Stimulated activated CD8-positive, alpha-beta memory T cell treated with anti-CD3 and anti-CD28 coated beads, Interleukin-15, amount 100 ng/mL, for 24 hours (primary cell): ENCODE data around the gene ID2.

Experiments used
- DNase-seq: peaks from one replicate; pipeline ENCODE4 v3.0.0-alpha.2; 2020; ENCODE audit warnings: low read depth

Gene ID2

DNA sequence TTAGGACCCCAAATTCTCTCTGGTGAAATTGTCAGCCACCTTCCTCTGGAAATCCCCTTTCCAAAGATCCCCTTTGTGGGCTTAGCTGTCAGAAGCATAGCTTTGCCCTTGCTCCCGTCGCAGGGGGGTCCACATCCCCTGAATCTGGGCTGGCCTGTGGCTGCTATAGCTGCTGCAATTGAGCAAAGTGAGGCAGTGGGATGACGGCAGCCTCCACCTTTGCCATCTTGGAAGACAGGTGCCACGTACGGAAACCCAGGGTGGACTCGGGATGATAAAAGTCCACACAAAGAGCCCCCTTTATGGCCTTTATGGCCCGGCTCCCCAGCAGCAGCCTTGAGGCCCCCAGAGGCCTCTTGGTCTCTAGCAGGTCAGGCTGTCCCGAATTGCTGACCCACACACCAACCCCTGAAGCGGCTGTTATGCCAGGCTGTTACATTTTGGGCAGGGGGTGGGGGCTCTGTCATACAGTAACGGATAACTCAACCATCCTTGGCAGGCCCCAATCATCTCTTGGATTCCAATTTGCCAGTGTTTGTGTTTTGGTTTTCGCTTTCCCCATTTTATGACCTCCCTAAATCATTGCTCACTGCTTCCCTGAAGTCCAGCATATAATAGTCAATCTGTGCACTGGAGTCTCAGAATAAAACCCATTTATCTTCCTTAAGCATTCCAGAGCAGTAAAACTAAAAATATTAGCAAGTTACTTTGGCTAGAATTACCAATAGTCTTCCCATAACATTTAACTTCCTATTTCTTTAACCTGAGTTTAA lies 33.2 kb upstream of the ID2 start:
- no peak for DNase-seq

DNA sequence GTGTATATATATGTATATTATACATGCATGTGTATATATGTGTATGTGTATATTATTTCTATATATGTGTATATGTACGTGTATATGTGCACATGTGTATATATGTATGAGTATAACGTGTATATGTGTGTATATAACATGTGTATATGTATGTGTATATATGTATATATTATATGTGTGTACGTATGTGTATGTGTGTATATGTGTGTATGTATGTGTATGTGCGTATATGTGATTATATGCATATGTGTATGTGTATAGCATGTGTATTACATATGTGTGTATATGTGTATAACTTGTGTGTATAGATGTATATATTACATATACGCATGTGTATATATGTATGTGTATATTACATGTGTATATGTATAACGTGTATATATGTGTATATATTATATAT lies 32.1 kb upstream of the ID2 start:
- DNase-seq: no peak

DNA sequence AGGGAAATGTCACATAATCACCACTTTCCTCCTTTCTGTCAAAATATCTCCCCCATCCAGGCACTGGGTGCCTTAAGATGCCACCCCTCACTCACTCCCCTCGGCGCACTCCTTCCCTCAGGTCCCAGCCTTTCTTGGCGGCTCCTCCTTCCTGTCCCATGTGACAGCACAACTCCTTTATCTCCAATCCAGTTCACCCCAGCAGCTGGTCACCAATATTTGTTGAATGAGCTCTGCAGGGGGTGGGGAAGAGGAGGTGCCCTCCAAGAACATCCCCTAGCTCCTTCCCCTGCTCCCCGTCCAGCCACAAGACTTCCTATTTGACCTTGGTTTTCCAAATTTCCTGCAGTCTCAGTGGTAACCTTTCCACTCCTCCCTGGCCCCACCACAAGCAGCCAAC lies 31.6 kb upstream of the ID2 start:
- DNase-seq: no peak

DNA sequence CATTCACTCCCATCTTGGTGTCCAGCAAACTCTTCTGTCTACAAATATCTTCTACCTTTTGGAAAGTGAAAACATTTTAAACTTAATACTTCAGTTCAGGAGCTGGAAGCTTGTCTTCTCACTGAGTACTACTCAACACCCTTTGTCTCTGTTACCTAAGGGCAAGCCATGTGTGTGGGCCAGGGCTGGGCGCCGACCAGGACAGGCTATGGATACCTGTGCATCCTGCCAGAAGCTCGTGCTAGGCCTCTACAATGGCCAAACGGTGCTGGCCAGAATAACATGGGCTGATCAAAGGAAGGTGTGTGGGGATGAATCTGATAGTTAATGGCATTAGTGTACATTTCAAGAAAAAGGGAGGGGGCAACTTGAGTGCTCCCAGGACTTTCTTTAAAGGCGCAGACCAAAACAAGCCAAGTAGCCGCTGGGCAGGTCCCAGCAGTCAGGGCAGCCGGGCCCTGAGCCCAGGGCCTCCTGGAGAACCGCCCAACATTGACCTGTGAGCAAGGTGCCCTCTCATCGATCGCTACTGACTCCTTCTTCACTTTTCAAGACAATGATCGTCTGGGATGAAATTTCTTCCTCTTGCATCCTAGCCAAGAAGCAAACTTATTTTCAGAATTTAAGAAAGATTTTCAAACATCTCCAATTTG lies 29.0 kb upstream of the ID2 start:
- no peak for DNase-seq

DNA sequence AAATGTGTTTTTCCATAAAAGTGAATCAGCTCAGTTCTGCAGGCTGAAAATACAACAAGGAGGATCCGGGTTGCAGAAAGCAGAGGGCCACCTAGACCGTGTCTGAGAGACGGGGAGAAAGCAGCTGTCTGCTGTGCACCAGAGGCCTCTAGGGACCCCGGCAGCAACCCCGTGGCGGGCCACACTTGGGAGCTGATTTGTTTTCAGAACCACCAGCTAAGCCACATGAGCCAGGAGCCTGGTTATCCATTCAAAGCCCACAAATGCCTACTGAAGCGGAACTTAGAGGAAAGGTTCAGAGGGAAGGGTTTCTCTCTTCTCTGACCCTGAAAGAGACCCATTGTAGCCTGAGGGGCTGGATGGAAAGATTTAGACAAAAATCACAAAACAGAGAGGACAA lies 28.4 kb upstream of the ID2 start:
- DNase-seq: no peak

DNA sequence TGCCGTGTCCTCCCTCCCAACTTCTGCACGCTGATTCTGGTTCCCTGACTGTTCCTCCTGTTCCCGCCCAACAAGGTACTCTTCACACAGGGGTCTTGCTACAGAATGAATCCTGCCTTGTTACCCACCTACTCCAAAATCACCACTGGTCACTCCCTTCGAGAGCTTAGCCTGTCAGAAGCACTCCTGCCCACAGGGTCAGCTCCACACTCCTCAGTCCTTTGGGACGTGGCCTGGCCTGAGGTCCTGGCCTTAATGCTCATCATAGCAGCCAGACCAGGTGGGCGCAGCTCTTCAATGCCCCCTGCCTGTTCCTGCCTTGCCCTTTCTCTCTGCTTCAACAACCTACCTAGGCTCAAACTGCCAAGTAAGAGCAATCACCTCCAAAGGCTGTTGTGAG lies 27.8 kb upstream of the ID2 start:
- no peak for DNase-seq

DNA sequence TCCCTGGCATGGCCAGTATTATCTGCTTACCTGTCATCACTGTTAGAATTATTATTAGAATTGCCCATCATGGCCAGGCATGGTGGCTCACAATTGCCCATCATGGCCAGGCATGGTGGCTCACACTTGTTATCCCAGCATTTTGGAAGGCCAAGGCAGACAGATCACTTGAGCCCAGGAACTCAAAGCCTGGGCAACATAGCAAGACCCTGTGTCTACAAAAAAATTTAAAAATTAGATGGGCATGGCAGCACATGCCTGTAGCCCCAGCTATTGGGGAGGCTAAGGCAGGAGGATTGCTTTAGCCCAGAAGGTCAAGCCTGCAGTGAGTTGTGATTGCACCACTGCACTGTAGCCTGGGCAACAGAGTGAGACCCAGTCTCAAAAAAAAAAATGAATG lies 27.4 kb upstream of the ID2 start:
- DNase-seq: no peak

DNA sequence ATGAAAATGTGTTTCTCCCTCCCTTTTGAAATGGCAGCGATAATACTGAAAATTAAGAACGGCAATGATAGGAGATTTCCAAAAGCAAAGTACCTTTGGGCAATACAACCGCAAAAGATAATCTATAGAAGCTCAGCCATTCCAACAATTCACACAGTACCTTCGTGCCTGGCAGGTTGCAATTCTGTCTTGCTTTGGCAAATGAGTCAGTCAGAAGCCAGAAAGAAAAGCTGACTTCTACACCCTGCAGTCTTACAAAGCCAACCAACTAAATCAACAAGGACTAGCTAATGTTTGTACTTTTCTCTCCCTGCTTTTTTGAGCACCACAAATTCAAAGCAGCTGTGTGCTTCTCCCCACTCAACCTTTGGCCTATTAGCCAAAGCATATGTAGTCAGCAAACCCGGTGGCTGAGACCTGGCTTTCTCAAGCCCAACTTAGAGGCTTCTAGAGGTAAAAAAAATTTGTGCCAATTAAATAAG lies 25.7 kb upstream of the ID2 start:
- DNase-seq: no peak

DNA sequence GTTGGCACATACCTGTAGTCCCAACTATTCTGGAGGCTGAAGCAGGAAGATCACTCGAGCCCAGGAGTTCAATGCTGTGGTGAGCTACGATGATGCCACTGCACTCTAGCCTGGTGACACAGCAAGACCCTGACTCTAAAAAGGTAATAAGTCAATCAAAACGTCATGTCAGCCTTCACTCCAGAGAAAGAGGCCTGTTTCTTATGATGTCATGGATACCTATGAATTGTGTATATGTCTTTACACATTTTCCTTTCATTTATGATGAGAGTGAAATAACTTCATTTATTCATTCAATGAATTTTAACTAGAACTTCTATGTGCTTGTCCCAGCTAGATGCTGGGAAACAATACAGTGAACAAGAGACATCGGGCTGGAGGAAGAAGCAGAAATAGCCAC lies 25.0 kb upstream of the ID2 start:
- no peak for DNase-seq

DNA sequence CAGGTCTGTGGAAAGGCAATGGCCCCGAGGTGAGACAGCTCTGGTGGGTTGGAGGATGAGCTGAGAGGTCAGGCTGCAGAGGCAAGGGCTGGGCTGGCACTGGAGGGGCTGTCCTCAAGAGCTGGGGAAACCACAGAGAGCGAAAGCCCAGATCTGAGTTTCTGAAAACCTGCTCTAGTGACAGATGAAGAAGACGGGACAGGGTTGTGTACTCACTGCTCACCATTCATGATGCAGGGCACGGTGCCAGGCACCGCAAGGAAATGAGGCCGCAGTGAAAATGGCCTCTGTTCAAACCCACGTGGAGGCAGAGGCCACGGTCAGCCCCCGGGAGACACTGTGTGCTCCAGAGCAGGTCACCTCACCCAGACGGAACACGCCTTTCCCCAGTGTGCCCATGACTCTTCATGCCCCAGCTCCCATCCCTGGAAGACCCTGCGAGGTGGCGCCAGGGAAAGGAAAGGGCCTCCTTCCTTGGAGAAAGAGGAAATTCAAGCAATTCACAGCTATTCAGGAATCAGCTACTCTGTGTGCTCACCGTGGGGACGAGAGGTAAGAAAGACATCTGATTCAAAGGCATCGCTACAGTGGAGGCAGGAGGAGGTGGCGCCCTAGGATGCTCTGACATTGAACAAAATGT lies 24.3 kb upstream of the ID2 start:
- no peak for DNase-seq

DNA sequence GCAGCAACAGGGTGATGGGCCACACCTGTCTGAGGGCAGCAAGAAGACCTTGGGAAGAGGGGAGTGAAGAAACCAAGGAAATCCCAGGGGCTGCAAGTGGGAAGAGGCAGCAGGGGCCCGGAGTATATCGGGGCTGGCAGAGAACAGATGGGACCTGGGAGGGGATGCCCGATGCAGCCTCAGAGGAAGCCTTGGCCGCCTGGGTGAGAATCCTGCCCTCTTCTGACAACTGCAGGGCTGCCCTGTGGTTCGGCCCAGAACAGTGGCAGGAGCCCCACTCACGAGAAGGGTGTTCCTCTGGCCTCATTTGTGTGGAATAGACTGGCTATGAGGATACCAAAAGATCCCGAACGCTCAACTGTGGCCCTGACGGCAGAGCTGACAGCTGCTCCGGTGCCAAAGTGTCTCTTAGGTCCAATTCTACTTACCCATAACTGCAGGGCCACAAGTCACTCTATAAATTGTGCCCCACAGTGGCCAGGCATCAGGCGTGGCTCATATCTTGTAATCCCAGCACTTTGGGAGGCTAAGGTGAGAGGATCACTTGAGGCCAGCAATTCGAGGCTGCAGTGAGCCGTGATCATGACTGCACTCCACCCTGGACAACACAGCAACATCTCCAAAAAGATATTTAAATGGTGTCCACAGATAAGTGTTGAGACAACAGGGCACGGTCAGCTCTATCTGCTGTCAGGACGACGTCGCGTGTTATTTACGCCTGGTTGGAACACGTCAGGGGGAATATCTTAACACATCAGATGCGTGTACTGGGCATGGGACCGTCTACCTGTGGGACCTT lies 23.6 kb upstream of the ID2 start:
- DNase-seq: no peak

DNA sequence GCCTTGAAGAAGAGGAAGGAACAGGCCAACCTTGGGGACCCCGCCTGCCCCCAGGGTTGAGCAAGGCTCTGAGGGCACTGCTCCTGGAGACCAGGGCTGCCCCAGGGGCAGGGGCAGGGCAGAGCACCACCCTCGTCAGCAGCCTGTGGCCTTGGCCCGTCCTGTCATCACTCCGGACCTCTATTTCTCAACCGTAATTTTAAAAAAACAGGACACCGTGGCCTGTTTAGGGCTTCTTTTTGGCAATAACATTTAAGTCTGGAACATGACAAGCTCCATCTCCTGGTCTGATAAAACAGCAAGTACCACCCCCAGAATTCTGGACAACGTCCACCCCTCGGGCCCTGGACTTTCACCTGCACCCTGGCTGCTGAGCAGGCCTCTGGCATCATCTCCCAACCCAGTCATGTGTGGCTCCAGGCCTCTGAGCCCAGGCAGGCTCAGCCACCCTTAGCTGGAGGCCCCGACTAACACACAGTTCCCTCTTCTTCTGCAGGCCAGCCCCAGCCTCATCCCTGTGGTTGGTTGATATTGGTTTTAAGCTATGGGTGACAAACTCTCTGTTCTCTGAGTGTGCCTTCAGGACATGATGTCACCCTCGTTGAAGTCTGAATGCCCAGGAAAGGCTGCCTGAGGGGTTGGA lies 22.6 kb upstream of the ID2 start:
- no peak for DNase-seq

DNA sequence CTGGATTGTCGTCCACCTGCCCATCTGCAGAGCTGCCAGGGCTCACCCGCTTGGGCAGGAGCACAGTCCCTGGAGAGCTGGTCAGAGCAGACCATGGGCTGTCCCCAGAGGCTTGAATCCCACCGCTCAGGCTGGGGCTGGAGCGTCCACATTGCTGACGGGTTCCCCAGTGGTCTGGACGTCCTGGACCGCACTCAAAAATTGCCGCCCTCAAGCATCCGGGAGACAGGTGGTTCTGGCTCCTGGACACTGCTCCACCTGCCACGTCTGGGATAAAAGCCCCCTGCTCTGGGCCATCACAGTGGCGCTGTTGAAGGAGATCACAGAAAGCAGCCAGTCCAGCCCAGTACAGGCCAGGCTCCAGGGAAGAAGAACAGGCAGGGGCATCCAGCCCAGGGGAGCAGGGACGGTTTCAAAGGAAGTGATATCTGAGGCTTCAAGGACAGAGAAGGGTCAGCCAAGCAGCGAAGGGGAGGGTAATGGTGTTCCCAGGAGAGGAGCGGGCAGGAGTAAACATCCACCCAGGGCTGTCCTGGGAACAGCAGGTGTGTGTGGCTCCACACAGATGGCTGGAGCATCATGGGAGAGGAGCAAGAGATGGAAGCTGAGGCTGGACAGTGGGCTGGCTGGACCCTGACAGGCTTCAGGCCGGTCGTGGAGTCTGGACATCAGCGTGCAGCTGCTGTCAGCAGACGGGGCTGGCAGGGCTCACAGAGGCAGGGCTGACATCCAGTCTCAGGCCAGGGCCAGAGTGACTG lies 21.9 kb upstream of the ID2 start:
- no peak for DNase-seq

DNA sequence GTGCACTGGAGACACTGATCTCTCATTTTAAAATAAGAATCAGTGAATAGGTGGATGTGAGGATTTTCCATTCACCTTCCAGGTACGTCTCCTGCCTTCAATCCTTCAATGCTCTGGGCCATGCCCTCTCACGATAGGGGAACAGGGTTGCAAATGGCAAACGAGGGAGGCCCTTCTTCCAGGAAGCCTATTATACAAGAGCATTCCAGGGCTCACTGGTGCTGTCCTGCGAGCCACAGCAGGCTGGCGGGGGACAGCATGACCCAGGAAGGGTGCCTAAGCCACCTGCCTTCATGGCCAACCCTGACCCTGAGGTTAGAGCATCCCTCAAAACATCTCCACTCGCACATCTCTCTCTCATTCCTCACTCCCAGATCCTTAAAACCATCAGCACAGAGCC lies 20.6 kb upstream of the ID2 start:
- DNase-seq: no peak

DNA sequence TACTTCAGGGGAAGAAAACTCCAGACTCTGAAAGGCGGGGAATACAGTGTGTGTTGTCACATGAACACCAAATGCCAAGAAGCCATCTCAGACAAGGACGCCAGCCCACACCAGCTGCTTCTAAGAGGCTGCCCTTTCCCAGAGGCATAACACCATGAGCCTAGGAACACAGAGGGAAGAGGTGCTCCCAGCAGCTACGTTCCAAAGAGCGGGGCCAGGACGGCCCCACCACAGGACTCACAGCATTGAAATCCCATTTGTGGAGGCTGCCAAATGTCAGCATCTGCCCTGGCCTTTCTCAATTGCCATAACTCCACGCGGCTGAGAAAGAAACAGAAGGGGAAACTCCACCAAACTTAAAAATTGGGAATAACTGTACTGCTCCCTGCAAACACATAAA lies 20.1 kb upstream of the ID2 start:
- no peak for DNase-seq

DNA sequence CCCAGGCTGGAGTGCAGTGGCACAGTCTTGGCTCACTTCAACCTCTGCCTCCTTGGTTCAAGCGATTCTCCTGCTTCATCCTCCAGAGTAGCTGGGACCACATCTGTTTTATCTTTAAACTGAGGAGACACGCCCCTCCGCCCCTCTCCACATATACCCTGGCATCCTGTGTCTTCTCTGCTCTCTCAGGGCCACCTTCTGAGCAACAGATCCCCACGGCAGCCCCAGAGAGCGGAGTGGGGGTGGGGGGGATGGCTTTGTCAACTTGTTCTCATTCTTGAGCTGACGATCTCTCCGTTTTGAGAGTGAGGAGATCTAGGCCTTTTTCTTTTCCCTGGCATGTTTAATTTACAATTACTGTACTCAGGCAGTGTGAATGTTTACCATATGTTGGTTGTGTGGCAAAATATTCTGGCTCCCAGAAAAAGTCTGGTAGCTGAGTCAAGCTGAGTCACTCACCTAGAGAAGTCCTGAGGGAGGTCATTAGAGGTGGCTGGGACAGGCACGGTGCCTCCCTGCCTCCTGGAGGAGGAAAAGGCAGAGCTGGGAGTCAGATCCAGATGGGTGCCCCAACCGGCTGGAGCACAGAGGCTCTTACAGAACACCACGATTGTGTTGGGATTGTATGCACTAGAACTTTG lies 19.5 kb upstream of the ID2 start:
- no peak for DNase-seq

DNA sequence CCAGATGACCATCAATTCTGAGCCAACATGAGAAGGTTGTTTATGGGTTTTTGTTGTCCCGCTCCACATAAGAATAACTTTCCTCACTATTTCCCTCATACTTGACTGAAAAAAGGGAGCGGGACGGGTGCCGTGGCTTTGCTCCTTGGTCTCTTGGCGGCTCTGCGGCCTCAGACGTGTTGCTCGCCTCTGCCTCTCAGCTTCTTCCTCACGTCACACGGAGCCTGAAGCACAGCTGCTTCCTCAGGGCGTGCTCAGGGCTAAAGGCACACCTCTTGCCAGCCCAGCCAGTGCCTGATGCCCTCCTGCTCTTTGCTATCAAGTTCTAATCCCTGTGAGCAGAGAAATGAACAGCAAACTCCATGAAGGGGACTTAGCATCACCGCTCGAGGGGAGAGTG lies 17.9 kb upstream of the ID2 start:
- DNase-seq: no peak

DNA sequence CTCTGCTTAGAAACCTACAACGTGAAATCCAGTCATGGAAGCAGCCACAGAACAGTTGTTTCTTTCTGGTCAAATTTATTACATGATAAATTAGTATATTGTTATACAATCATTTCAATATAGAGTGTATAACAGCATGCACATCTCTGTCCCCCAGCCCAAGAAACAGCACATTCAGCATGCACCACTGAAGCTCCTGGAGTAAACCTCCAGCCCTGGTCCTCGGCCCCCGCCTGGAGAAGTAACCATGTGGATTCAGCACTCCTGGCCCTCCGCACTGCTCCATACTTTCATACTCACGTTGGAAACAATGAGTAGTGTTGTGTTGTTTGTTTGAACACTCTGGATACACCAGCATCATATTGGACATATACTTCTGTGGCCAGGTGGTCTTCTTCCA lies 15.3 kb upstream of the ID2 start:
- DNase-seq: no peak

DNA sequence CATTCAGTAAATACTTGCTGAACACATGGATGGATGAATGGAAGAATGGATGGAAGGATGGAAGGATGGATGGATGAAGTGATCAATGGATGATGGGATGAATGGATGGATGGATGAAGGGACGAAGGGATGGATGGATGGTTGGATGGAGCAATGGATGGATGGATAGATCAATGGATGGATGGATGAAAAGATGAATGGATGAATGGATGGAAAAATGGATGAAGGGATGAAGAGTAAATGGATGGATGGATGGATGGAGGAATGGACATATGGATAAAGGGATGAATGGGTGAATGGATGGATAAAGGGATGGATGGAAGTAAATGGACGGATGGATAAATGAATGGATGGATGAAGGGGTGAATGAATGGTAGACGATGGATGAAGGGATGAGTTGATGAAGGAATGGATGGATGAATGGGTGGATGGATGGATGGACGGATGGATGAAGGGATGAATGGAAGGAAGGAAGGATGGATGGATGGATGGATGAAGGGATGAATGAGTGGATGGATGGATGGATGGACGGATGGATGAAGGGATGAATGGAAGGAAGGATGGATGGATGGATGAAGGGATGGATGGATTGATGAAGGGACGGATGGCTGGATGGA lies 13.9 kb upstream of the ID2 start:
- no peak for DNase-seq

DNA sequence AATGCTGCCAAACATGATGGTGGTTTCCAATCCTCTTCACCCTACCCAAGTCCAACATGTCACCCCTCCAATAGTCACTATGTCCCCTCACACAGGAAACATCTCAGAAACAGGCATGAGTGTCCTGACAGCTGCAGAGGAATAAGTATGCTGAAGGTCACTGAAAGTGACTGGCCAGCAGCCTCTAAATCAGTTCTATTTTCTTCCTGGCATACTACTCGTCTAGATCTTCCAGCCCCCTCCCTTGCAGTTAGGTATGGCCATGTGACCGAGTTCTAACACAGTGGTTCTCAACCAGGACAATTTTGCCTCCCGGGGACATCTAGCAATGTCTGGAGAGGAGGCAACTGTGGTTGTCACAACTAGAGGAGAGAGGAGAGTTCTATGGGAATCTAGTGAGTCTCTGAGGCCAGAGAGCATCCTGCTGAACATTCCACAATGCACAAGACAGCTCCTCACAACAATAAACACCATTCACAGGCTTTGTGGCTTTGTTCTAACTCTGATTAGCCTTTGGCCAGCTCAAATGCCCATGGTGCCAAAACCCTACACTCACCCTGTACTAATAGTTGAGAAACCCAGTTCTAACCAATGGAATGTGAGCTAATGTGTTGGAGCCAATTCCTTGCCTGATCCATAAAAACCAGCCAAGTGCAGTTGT lies 12.6 kb upstream of the ID2 start:
- no peak for DNase-seq
